Nephron progenitor cell (in vitro differentiated cells): ENCODE measurements around the gene TAGLN3.

Experiments
- DNase-seq: peaks from one replicate; pipeline ENCODE4 v3.0.0; 2021
- H3K27ac Mint-ChIP-seq: 2 replicates; pipeline ENCODE4 v1.8.0; 2021; ENCODE audit warnings: mild to moderate bottlenecking, moderate library complexity, mixed read lengths
- H3K27me3 Mint-ChIP-seq: 2 replicates; pipeline ENCODE4 v1.8.0; 2021; ENCODE audit warnings: mild to moderate bottlenecking, low read depth, mixed read lengths; ENCODE audit not compliant: poor library complexity
- H3K36me3 Mint-ChIP-seq: 2 replicates; pipeline ENCODE4 v1.8.0; 2021; ENCODE audit warnings: low read depth, mixed read lengths
- H3K4me1 Mint-ChIP-seq: 2 replicates; pipeline ENCODE4 v1.8.0; 2021; ENCODE audit warnings: mixed read lengths
- H3K4me3 Mint-ChIP-seq: 2 replicates; pipeline ENCODE4 v1.8.0; 2021; ENCODE audit warnings: mild to moderate bottlenecking, moderate library complexity, mixed read lengths
- H3K9me3 Mint-ChIP-seq: 2 replicates; pipeline ENCODE4 v1.8.0; 2021; ENCODE audit warnings: mild to moderate bottlenecking, moderate library complexity, mixed read lengths
- TF ChIP-seq, protein P1 (sequence below): fragments of 200-600 bp; sonication (generic); IDR thresholded peaks from 2 replicates; pipeline ENCODE4 v1.5.0; 2021; ENCODE audit warnings: antibody characterized with exemption

The TAGLN3 gene

DNA sequence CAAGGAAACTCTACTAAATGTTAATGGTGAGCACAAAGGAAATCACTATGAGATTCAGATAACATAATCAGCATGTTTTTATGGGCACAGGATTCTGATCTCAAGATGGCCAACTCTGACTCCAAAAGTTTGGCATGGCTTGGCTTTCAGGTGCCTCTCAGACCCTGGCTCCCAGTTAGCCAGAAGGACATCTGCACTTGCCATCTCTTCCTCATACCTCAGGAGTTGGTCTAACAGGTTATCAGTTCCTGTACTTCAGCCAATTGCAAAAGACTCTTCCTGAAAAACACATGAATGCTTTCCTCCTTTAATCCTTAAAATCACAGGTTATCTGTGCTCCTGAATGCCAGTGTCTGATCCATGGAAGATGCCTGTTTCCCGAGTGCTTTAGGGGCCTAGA lies 60.8 kb downstream of the TAGLN3 start:
- Mint-ChIP-seq H3K36me3 (no peaks in the 10 kb centered on the region), H3K27me3 (no peaks in the 10 kb centered on the region), H3K4me1 (no peaks in the 10 kb centered on the region), H3K27ac (no peak overlapping the region), H3K4me3 (no peak overlapping the region), H3K9me3 (peaks cover 5% of the 10 kb centered on the region)
- TF ChIP-seq, protein P1, sequence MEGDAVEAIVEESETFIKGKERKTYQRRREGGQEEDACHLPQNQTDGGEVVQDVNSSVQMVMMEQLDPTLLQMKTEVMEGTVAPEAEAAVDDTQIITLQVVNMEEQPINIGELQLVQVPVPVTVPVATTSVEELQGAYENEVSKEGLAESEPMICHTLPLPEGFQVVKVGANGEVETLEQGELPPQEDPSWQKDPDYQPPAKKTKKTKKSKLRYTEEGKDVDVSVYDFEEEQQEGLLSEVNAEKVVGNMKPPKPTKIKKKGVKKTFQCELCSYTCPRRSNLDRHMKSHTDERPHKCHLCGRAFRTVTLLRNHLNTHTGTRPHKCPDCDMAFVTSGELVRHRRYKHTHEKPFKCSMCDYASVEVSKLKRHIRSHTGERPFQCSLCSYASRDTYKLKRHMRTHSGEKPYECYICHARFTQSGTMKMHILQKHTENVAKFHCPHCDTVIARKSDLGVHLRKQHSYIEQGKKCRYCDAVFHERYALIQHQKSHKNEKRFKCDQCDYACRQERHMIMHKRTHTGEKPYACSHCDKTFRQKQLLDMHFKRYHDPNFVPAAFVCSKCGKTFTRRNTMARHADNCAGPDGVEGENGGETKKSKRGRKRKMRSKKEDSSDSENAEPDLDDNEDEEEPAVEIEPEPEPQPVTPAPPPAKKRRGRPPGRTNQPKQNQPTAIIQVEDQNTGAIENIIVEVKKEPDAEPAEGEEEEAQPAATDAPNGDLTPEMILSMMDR = no peak
- no peak for DNase-seq

- peaks cover 5% of the 10 kb centered on the region for H3K9me3 Mint-ChIP-seq
- no peaks in the 10 kb centered on the region for H3K4me1 Mint-ChIP-seq
- no peaks in the 10 kb centered on the region for H3K27me3 Mint-ChIP-seq
- H3K27ac Mint-ChIP-seq = no peak overlapping the region
- H3K4me3 Mint-ChIP-seq = no peak overlapping the region
- DNase-seq = no peak
- no peaks in the 10 kb centered on the region for H3K36me3 Mint-ChIP-seq
- TF ChIP-seq, protein P1 = no peak
Measured at GRCh38 chr3:112061152-112061551, 62.4 kb downstream of the TAGLN3 start.
